Activated naive CD4-positive, alpha-beta T cell (primary cell): ENCODE results near the gene PPM1G.

Source experiments
- DNase-seq, 4 experiments: peaks; one replicate each; lab custom pipeline; 2025; lab: John Stamatoyannopoulos, UW

PPM1G gene

DNA sequence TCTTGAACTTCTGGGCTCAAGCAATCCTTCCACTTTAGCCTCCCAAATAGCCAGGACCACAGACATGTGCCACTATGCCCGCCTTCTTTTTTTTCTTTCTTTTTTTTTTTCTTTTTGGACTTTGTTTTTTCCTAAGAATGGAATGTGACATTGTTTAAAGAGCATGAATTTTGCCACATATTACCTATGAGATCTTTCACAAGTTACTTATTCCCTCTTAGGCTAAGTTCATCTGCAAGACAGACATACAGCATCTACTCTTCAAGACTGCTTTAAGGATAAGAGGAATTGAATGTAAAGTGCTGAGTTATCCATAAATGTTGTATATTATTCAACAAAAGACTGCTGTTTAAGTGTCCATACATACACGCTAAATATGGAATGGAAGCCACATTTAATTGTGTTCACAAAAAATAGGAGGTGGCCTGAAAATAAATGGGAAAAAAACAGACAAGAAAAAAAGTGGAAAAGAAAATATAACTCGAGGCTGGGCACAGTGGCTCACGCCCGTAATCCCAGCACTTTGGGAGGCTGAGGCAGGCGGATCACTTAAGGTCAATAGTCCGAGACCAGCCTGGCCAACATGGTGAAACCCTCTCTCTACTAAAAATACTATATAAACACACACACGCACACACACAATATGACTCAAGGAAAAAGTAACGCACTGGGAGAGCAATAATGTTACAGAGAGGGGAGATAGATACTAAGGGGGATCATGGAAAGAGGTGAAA is 3.2 kb upstream of the PPM1G start:
- DNase-seq = no peak

GRCh38 chr2:27408601-27409320 is 630 bp downstream of the PPM1G start:
- DNase-seq = no peak

- no peak for DNase-seq
Measured at GRCh38 chr2:27407798-27408491, 1.4 kb downstream of the PPM1G start.

- DNase-seq = no peak
Measured at GRCh38 chr2:27400348-27401135, 8.8 kb downstream of the PPM1G start.

DNA sequence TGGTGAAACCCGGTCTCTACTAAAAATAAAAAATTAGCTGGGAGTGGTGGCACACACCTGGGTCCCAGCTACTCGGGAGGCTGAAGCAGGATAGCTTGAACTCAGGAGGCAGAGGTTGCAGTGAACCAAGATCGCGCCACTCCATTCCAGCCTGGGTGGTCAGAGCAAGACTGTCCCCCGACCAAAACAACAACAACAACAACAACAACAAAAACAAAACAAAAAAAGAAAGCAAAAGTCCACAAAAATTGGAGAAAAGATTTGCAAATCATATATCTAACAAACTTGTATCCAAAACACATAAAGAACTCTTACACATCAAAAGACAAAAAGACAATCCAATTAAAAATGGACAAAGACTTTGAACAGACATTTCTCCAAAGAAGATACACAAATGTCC is 10.4 kb downstream of the PPM1G start:
- no peak for DNase-seq

- DNase-seq = no peak
Measured at GRCh38 chr2:27393225-27393624, 16.2 kb downstream of the PPM1G start.

DNA sequence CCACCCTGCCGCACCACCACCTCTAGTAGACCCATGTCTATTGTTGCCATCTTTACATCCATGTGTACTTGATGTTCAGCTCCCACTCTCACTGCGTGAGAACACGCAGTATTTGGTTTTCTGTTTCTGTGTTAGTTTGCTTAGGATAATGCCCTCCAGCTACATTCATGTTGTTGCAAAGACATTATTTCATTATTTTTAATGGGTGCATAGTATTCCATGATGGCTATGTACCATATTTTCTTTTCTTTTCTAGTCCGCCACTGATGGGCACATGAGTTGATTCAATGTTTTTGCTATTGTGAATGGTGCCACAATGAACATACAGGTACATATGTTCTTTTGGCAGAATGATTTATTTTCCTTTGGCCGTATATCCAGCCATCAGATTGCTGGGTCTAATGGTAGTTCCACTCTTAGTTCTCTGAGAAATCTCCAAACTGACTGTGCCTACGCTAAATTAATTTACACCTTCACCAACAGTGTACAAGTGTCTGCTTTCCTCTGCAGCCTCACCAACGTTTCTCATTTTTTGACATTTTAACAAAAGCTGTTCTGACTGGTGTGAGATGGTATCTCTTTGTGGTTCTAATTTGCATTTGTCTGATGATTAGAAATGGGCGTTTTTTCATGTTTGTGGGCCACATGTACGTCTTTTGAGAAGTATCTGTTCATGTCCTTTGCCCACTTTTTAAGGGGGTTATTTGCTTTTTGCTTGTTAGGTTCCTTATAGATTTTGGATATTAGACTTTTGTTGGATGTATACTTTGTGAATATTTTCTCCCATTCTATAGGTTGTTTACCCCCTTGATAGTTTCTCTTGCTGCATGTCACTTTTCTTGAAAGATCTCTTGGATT is 18.3 kb downstream of the PPM1G start:
- DNase-seq = no peak

- no peak for DNase-seq
Measured at GRCh38 chr2:27381577-27382181, 27.7 kb downstream of the PPM1G start.

- peak; percentile 51 to 82 (median 72) for DNase-seq
Measured at GRCh38 chr2:27380626-27381545, 28.5 kb downstream of the PPM1G start, which contains the start of gene ZNF513. Gene ZNF513 (minus strand): TSS chr2:27380734. CDS start chr2:27380526, 208 bp downstream.

GRCh38 chr2:27379836-27380625 is 29.4 kb downstream of the PPM1G start:
- peak in 1 of 4 experiments; percentile 43 for DNase-seq

DNA sequence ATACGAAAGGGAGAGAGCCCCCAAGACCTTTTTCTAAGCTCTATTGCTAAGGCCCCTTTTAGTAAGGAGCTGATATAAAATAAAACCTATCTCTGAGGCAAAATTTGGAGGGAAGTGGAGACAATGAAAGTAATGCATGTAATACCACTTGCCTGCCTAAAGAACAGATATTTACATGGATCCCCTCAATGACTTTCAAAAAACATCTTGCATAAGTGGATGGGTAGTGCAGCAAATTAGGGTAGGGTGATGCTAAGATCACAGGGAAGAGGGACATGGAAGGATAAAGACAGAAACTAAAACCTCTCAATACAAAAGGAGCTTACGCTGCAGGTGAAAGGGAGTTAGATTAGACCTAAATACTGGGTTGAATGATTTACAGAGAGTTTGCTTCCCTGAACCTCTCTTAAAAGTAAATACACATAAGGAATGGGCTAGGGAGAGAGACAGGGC is 30.0 kb downstream of the PPM1G start:
- DNase-seq = no peak

DNA sequence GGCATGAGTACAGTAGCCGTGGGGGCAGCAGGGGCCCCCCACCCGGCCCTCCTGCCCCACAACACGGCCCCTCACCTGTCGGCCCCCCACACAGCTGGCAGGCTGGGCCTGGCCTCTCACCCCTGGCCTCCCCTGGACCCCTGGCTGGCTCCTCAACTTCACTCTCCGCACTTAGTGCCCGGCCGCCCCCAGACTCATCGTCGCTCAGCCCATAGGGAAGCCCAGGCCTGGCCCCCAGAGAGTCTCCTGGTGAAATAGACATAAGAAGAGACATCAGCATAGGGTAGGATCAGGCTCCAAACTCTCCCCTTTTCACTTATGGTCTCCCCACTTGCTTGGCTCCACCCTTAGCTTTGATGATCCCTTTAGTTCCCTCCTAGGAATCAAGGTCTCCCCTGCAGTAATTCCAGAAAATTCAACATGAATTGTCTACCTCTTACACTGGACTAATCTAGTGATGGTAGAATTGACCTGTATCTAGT is 30.5 kb downstream of the PPM1G start:
- no peak for DNase-seq

GRCh38 chr2:27378096-27378808 is 31.1 kb downstream of the PPM1G start:
- DNase-seq = no peak

GRCh38 chr2:27377618-27378095 is 31.7 kb downstream of the PPM1G start:
- no peak for DNase-seq

GRCh38 chr2:27376866-27377617 is 32.3 kb downstream of the PPM1G start:
- DNase-seq = no peak

GRCh38 chr2:27376151-27376865 is 33.1 kb downstream of the PPM1G start:
- DNase-seq = no peak
